ENCODE measurements around the gene CLSTN2. TPM values are rescaled to one million over a fixed set of nuclear protein-coding genes. Genes with fewer than 3 reads are reported as not detected.

Gene CLSTN2
- total and polyA plus RNA-seq, 9 donors = 28.9 to 263 (median 134) TPM

DNA sequence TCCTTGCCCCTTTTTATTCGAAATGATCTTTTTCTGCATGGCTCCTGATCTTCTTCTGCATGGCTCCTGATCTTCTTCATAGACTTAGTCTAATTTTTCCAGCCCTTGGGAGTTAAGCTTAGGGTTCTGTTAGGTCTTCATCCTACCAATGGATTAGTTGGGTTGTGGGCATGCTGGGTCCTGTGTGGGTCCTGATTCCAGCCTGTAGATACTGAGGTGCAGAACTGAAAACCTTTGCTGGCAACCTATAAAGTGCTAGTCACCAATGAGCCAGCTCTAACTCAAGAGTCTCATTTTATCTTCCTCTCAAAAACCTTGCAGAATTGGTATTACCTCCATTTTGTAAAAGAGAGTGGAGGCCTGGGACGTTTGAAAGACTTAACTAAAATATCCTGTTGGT, 229.2 kb downstream of the CLSTN2 start:
- intact Hi-C loops (cut with DNase I) = no loop called here
- WGBS, 3 donors = 86 to 94% (median 89%) methylated on average over 2 of the region's 2 CpGs
- no peak overlapping the region for H3K4me3 ChIP-seq
- DNase-seq = no peak
- TF ChIP-seq EP300 (IDR thresholded peaks at IDR 0.05) (no peak), POLR2A (IDR thresholded peaks at IDR 0.05) (no peak)
- TF ChIP-seq, protein P1, sequence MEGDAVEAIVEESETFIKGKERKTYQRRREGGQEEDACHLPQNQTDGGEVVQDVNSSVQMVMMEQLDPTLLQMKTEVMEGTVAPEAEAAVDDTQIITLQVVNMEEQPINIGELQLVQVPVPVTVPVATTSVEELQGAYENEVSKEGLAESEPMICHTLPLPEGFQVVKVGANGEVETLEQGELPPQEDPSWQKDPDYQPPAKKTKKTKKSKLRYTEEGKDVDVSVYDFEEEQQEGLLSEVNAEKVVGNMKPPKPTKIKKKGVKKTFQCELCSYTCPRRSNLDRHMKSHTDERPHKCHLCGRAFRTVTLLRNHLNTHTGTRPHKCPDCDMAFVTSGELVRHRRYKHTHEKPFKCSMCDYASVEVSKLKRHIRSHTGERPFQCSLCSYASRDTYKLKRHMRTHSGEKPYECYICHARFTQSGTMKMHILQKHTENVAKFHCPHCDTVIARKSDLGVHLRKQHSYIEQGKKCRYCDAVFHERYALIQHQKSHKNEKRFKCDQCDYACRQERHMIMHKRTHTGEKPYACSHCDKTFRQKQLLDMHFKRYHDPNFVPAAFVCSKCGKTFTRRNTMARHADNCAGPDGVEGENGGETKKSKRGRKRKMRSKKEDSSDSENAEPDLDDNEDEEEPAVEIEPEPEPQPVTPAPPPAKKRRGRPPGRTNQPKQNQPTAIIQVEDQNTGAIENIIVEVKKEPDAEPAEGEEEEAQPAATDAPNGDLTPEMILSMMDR (IDR thresholded peaks at IDR 0.05) = no peak
- no peaks in the 10 kb centered on the region for H3K9me3 ChIP-seq
- no peaks in the 10 kb centered on the region for H3K36me3 ChIP-seq
- no peaks in the 10 kb centered on the region for H3K27me3 ChIP-seq
- no peak overlapping the region for H3K27ac ChIP-seq
- peaks cover 14% of the 10 kb centered on the region for H3K4me1 ChIP-seq (ENCODE audit: insufficient read depth)

- 85 to 86% (median 85%) methylated on average over 7 of the region's 7 CpGs for WGBS, 3 donors
- H3K36me3 ChIP-seq = no peaks in the 10 kb centered on the region
- H3K4me3 ChIP-seq = no peak overlapping the region
- H3K9me3 ChIP-seq = no peaks in the 10 kb centered on the region
- TF ChIP-seq, protein P1 (IDR thresholded peaks at IDR 0.05) = no peak
- TF ChIP-seq EP300 (IDR thresholded peaks at IDR 0.05) (no peak), POLR2A (IDR thresholded peaks at IDR 0.05) (no peak)
- H3K27me3 ChIP-seq = no peaks in the 10 kb centered on the region
- peaks cover 14% of the 10 kb centered on the region for H3K4me1 ChIP-seq (ENCODE audit: insufficient read depth)
- DNase-seq = no peak
- intact Hi-C loops (cut with DNase I) = no loop called here
- H3K27ac ChIP-seq = no peak overlapping the region
Observed at GRCh38 chr3:140164922-140165590, 230.1 kb downstream of the CLSTN2 start.

- H3K36me3 ChIP-seq = no peaks in the 10 kb centered on the region
- H3K4me1 ChIP-seq (ENCODE audit: insufficient read depth) = peaks cover 14% of the 10 kb centered on the region
- H3K9me3 ChIP-seq = no peaks in the 10 kb centered on the region
- TF ChIP-seq, protein P1 (IDR thresholded peaks at IDR 0.05) = no peak
- TF ChIP-seq POLR2A (IDR thresholded peaks at IDR 0.05) (no peak), EP300 (IDR thresholded peaks at IDR 0.05) (no peak)
- no peak overlapping the region for H3K4me3 ChIP-seq
- H3K27me3 ChIP-seq = no peaks in the 10 kb centered on the region
- DNase-seq = no peak
- no peak overlapping the region for H3K27ac ChIP-seq
- intact Hi-C loops (cut with DNase I) = no loop called here
Observed at GRCh38 chr3:140165781-140166180, 230.8 kb downstream of the CLSTN2 start.

- Histone ChIP-seq H3K4me3 (no peak overlapping the region), H3K4me1 (ENCODE audit: insufficient read depth) (peaks cover 14% of the 10 kb centered on the region), H3K27me3 (no peaks in the 10 kb centered on the region), H3K36me3 (no peaks in the 10 kb centered on the region), H3K9me3 (no peaks in the 10 kb centered on the region), H3K27ac (no peak overlapping the region)
- TF ChIP-seq EP300 (IDR thresholded peaks at IDR 0.05) (no peak), POLR2A (IDR thresholded peaks at IDR 0.05) (no peak)
- TF ChIP-seq, protein P1 (IDR thresholded peaks at IDR 0.05) = no peak
- intact Hi-C loops (cut with DNase I) = no loop called here
- DNase-seq = no peak
- WGBS, 3 donors = 23 to 30% (median 25%) methylated on average over 5 of the region's 5 CpGs
Observed at GRCh38 chr3:140166861-140167599, 232.0 kb downstream of the CLSTN2 start.
